Liver (tissue), 9 donors: ENCODE data around the gene ADAR. TPM values are rescaled to one million over a fixed set of nuclear protein-coding genes. Genes with fewer than 3 reads are reported as not detected.

Experiments
- DNase-seq: peaks from one replicate; pipeline ENCODE4 v3.0.0-alpha.2; 2017; ENCODE audit warnings: low spot score
- H3K27ac ChIP-seq, 2 donors: one replicate each; pipeline ENCODE4 v1.7.0; 2013; ENCODE audit warnings: inconsistent platforms in 2 of 2, low read length in 2 of 2, control low read depth in 1 of 2, low read depth in 1 of 2, mild to moderate bottlenecking in 1 of 2
- H3K27me3 ChIP-seq, 4 donors: one replicate each; pipeline versions ENCODE4 v1.6.1 to v1.7.0; 2013; ENCODE audit warnings: low read length in 3 of 4, inconsistent platforms in 1 of 4, mild to moderate bottlenecking in 1 of 4, moderate library complexity in 1 of 4; ENCODE audit not compliant: control insufficient read depth in 4 of 4, insufficient read depth in 4 of 4
- H3K36me3 ChIP-seq, 4 donors: one replicate each; pipeline versions ENCODE4 v1.6.1 to v1.7.0; 2013; ENCODE audit warnings: low read length in 3 of 4, mild to moderate bottlenecking in 3 of 4, low read depth in 1 of 4, moderate library complexity in 1 of 4; ENCODE audit not compliant: control insufficient read depth in 4 of 4, insufficient read depth in 3 of 4
- H3K4me1 ChIP-seq, 4 donors: one replicate each; pipeline versions ENCODE4 v1.6.1 to v1.7.0; 2013; ENCODE audit warnings: low read length in 3 of 4, mild to moderate bottlenecking in 3 of 4, moderate library complexity in 1 of 4; ENCODE audit not compliant: control insufficient read depth in 4 of 4, insufficient read depth in 4 of 4
- H3K4me3 ChIP-seq, 3 donors: one replicate each; pipeline versions ENCODE4 v1.6.1 to v1.7.0; 2013; ENCODE audit warnings: low read length in 3 of 3, control low read depth in 1 of 3, low read depth in 1 of 3, mild to moderate bottlenecking in 1 of 3
- H3K9ac ChIP-seq, 2 donors: one replicate each; pipeline ENCODE4 v1.7.0; 2013; ENCODE audit warnings: low read length in 2 of 2, mild to moderate bottlenecking in 2 of 2, moderate library complexity in 2 of 2, control low read depth in 1 of 2, low read depth in 1 of 2
- H3K9me3 ChIP-seq, 4 donors: one replicate each; pipeline versions ENCODE4 v1.6.1 to v1.7.0; 2013; ENCODE audit warnings: low read length in 3 of 4; ENCODE audit not compliant: control insufficient read depth in 4 of 4
- EGR1 ChIP-seq, 2 donors: IDR thresholded peaks; 2 replicates each; pipeline ENCODE4 v1.6.1; 2016 to 2018; ENCODE audit warnings: antibody characterized with exemption in 2 of 2, low read depth in 2 of 2
- FOXA1 ChIP-seq: IDR thresholded peaks from 2 replicates; pipeline ENCODE4 v1.6.1; 2016; ENCODE audit warnings: antibody characterized with exemption
- GABPA ChIP-seq, 2 donors: IDR thresholded peaks in 1 of 2; conservative IDR thresholded peaks in 1 of 2; 2 replicates each; pipeline ENCODE4 v1.6.1; 2016; ENCODE audit warnings: antibody characterized with exemption in 2 of 2, mild to moderate bottlenecking in 1 of 2, moderate library complexity in 1 of 2
- HNF4G ChIP-seq: IDR thresholded peaks from 2 replicates; pipeline ENCODE4 v1.6.1; 2016; ENCODE audit warnings: antibody characterized with exemption
- JUND ChIP-seq, 2 donors: IDR thresholded peaks; 2 replicates each; pipeline ENCODE4 v1.6.1; 2016; ENCODE audit warnings: antibody characterized with exemption in 2 of 2
- NR2F2 ChIP-seq: IDR thresholded peaks from 2 replicates; pipeline ENCODE4 v1.6.1; 2016; ENCODE audit warnings: antibody characterized with exemption
- RAD21 ChIP-seq, 2 donors: IDR thresholded peaks; 2 replicates each; pipeline ENCODE4 v1.6.1; 2016; ENCODE audit warnings: antibody characterized with exemption in 2 of 2, mild to moderate bottlenecking in 2 of 2
- RXRA ChIP-seq, 2 donors: IDR thresholded peaks; 2 replicates each; pipeline ENCODE4 v1.6.1; 2017 to 2018; ENCODE audit warnings: antibody characterized with exemption in 2 of 2, mild to moderate bottlenecking in 1 of 2
- SP1 ChIP-seq: IDR thresholded peaks from 2 replicates; pipeline ENCODE4 v1.6.1; 2018; ENCODE audit warnings: antibody characterized with exemption, mild to moderate bottlenecking
- TAF1 ChIP-seq: conservative IDR thresholded peaks from 2 replicates; pipeline ENCODE4 v1.6.1; 2016; ENCODE audit warnings: antibody characterized with exemption, mild to moderate bottlenecking
- WGBS: extraction: QIAGEN DNeasy Blood & Tissue Kit; methylation state at CpG from one replicate; pipeline ENCODE4 v1.1.7; 2013; 5-methylcytosine and 5-hydroxymethylcytosine counted together
- polyA plus RNA-seq, 2 donors: library from polyadenylated mRNA; stranded (reverse) in 1 of 2; unstranded in 1 of 2; fragments of 200-250 nt in 1 of 2; fragments of >200 nt in 1 of 2; fragmentation: Nextera tagmentation in 1 of 2; extraction: Ambion mirVana in 1 of 2; gene quantifications; one replicate each; pipeline versions ENCODE4 v1.2.1 to v1.2.3, GENCODE V29; 2013 to 2015
- total RNA-seq, 2 donors: library from RNA; depleted of rRNA; stranded (reverse); fragments of >200 nt; gene quantifications; one replicate each; pipeline ENCODE4 v1.2.3, GENCODE V29; 2014
- TF ChIP-seq, protein P1 (sequence below): IDR thresholded peaks from 2 replicates; pipeline ENCODE4 v1.6.1; 2016; ENCODE audit warnings: antibody characterized with exemption
- TF ChIP-seq, protein P2 (sequence below): IDR thresholded peaks from 2 replicates; pipeline ENCODE4 v1.6.1; 2016; ENCODE audit warnings: antibody characterized with exemption, mild to moderate bottlenecking
- TF ChIP-seq, protein P3 (sequence below): IDR thresholded peaks from 2 replicates; pipeline ENCODE4 v1.6.1; 2016; ENCODE audit warnings: antibody characterized with exemption
- donor health status: healthy.
- donor health status: healthy.
- donor health status: healthy.
- donor health status: healthy.
- donor health status: healthy.

Gene ADAR
- total and polyA plus RNA-seq, 4 donors = 39.3 to 76.1 (median 51.1) TPM

- DNase-seq = no peak
- Histone ChIP-seq H3K27me3 (no peaks in the 10 kb centered on the region), H3K4me1 (no peaks in the 10 kb centered on the region), H3K27ac (no peak overlapping the region), H3K4me3 (no peak overlapping the region), H3K9me3 (no peaks in the 10 kb centered on the region), H3K36me3 (peaks cover 15 to 59% (median 51%) of the 10 kb centered on the region in 4 donors), H3K9ac (no peak overlapping the region)
- 89% methylated on average over 8 of the region's 8 CpGs for WGBS
- TF ChIP-seq, protein P1, sequence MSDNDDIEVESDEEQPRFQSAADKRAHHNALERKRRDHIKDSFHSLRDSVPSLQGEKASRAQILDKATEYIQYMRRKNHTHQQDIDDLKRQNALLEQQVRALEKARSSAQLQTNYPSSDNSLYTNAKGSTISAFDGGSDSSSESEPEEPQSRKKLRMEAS = no peak
- TF ChIP-seq NR2F2 = no peak
- TF ChIP-seq, protein P2, sequence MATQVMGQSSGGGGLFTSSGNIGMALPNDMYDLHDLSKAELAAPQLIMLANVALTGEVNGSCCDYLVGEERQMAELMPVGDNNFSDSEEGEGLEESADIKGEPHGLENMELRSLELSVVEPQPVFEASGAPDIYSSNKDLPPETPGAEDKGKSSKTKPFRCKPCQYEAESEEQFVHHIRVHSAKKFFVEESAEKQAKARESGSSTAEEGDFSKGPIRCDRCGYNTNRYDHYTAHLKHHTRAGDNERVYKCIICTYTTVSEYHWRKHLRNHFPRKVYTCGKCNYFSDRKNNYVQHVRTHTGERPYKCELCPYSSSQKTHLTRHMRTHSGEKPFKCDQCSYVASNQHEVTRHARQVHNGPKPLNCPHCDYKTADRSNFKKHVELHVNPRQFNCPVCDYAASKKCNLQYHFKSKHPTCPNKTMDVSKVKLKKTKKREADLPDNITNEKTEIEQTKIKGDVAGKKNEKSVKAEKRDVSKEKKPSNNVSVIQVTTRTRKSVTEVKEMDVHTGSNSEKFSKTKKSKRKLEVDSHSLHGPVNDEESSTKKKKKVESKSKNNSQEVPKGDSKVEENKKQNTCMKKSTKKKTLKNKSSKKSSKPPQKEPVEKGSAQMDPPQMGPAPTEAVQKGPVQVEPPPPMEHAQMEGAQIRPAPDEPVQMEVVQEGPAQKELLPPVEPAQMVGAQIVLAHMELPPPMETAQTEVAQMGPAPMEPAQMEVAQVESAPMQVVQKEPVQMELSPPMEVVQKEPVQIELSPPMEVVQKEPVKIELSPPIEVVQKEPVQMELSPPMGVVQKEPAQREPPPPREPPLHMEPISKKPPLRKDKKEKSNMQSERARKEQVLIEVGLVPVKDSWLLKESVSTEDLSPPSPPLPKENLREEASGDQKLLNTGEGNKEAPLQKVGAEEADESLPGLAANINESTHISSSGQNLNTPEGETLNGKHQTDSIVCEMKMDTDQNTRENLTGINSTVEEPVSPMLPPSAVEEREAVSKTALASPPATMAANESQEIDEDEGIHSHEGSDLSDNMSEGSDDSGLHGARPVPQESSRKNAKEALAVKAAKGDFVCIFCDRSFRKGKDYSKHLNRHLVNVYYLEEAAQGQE = no peak
Measured at GRCh38 chr1:154579374-154579773, 28.6 kb downstream of the ADAR start.

DNA sequence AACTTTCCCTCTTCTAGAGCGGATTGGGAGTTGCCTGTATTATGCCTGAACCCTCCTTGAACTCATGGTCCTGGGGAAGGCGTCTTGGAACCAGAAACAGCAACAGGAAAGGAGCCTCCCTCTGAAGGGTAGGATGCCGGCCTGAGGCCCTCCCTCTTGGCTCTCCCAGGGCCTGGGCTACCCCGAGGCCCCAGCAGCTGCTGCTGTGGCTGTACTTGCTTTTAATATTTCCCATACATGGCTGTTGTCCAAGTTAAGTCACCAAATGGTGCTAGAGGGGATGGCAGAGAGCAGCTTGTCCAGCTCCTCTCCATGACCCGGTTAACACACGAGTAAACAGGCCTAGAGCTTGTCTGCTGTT, 29.9 kb downstream of the ADAR start:
- Histone ChIP-seq H3K27me3 (no peaks in the 10 kb centered on the region), H3K27ac (no peak overlapping the region), H3K36me3 (peaks cover 14 to 45% (median 38%) of the 10 kb centered on the region in 4 donors), H3K9ac (no peak overlapping the region), H3K4me1 (no peaks in the 10 kb centered on the region), H3K4me3 (no peak overlapping the region), H3K9me3 (no peaks in the 10 kb centered on the region)
- TF ChIP-seq RXRA (IDR thresholded peaks at IDR 0.05) (peak; percentile 10 to 34), SP1 (peak; percentile 31), HNF4G (no peak), EGR1 (IDR thresholded peaks at IDR 0.05; ENCODE audit: low read depth in 2 of 2) (no peak), GABPA (IDR thresholded peaks at IDR 0.05 in 1 of 2, conservative IDR thresholded peaks at IDR 0.05 in 1 of 2) (no peak), TAF1 (no peak), RAD21 (IDR thresholded peaks at IDR 0.05) (peak in 1 of 2 donors; percentile 4), FOXA1 (no peak), NR2F2 (no peak), JUND (IDR thresholded peaks at IDR 0.05) (no peak)
- TF ChIP-seq, protein P2 = no peak
- TF ChIP-seq, protein P3, sequence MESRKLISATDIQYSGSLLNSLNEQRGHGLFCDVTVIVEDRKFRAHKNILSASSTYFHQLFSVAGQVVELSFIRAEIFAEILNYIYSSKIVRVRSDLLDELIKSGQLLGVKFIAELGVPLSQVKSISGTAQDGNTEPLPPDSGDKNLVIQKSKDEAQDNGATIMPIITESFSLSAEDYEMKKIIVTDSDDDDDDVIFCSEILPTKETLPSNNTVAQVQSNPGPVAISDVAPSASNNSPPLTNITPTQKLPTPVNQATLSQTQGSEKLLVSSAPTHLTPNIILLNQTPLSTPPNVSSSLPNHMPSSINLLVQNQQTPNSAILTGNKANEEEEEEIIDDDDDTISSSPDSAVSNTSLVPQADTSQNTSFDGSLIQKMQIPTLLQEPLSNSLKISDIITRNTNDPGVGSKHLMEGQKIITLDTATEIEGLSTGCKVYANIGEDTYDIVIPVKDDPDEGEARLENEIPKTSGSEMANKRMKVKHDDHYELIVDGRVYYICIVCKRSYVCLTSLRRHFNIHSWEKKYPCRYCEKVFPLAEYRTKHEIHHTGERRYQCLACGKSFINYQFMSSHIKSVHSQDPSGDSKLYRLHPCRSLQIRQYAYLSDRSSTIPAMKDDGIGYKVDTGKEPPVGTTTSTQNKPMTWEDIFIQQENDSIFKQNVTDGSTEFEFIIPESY = no peak
- DNase-seq = no peak
- WGBS = 69% methylated on average over 6 of the region's 6 CpGs
